ENCODE data around the gene ERVK3-1.

GRCh38 chr19:58307736-58308135, 2.6 kb downstream of the ERVK3-1 start:
- TF ChIP-seq CTCF (IDR thresholded peaks at IDR 0.05), result no peak
- TF ChIP-seq POLR2AphosphoS5 (IDR thresholded peaks at IDR 0.05), result no peak
- TF ChIP-seq POLR2A (IDR thresholded peaks at IDR 0.05; ENCODE audit: low read depth), result no peak
- TF ChIP-seq EP300 (IDR thresholded peaks at IDR 0.05), result no peak

All from esophagus muscularis mucosa (tissue), 4 donors.